GM12878 (cell line): Measurements from ENCODE around the gene PSTPIP2. TPM values are rescaled to one million over a fixed set of nuclear protein-coding genes. Genes with fewer than 3 reads are reported as not detected.

Experiments
- ATAC-seq: fragments of 200-7000 bp; cut with Tn5 transposase; 3 replicates; pipeline ENCODE4 v1.9.1; 2020; ENCODE audit warnings: mild to moderate bottlenecking, moderate library complexity
- BruUV-seq: library from RNA; stranded (reverse); fragments of 400-500 nt; replicated peaks from 2 replicates; lab custom pipeline; 2021; lab: Mats Ljungman, UMichigan
- CTCF ChIA-PET: fragments of 300-600 bp; sonication (Branson Sonifier 250); formaldehyde crosslinking; extraction: SDS; loops from one replicate; lab custom pipeline; 2021; ENCODE audit warnings: inconsistent platforms; lab: Yijun Ruan, JAX
- POLR2A ChIA-PET: fragments of 350-600 bp; formaldehyde crosslinking; extraction: SDS; loops from one replicate; lab custom pipeline; 2021; ENCODE audit warnings: inconsistent platforms; lab: Charles Lee
- RAD21 ChIA-PET: fragments of 300-600 bp; sonication (Branson Sonifier 250); formaldehyde crosslinking; loops from one replicate; lab custom pipeline; 2023; ENCODE audit warnings: antibody characterized with exemption; ENCODE audit not compliant: unreplicated experiment; lab: Charles Lee
- SMC1A ChIA-PET: fragments of 300-600 bp; sonication (Branson Sonifier 250); formaldehyde crosslinking; loops from one replicate; lab custom pipeline; 2023; ENCODE audit not compliant: unreplicated experiment, uncharacterized antibody; lab: Charles Lee
- DNase-seq: peaks from one replicate; pipeline ENCODE4 v3.0.0-alpha.2; 2011; ENCODE audit warnings: low read depth, low spot score
- FAIRE-seq: peaks from 3 replicates; lab custom pipeline; 2011; peaks lifted over from hg19 to GRCh38; lab: Jason Lieb, UNC
- H2AFZ ChIP-seq: 2 replicates; pipeline ENCODE4 v1.6.0; 2011; ENCODE audit warnings: low read depth, low read length, control low read depth; ENCODE audit not compliant: control insufficient read depth
- H3K27ac ChIP-seq: 2 replicates; pipeline ENCODE4 v1.5.1; 2011; ENCODE audit warnings: control low read depth; ENCODE audit not compliant: control insufficient read depth, insufficient read depth
- H3K27me3 ChIP-seq, 2 experiments: replicated peaks in 1 of 2; 2 replicates each; pipeline versions ENCODE4 v1.6.0 to v1.6.1; 2011; ENCODE audit warnings: low read length in 1 of 2; ENCODE audit not compliant: control insufficient read depth in 2 of 2, insufficient read depth in 2 of 2
- H3K36me3 ChIP-seq, 2 experiments: 2 replicates each; pipeline ENCODE4 v1.5.1; 2011; ENCODE audit warnings: low read length in 1 of 2; ENCODE audit not compliant: control insufficient read depth in 2 of 2, insufficient read depth in 2 of 2
- H3K4me1 ChIP-seq: 2 replicates; pipeline ENCODE4 v1.6.1; 2011; ENCODE audit warnings: mild to moderate bottlenecking, low read length, moderate library complexity, mixed read lengths; ENCODE audit not compliant: control insufficient read depth, insufficient read depth
- H3K4me2 ChIP-seq: 2 replicates; pipeline ENCODE4 v1.6.0; 2011; ENCODE audit warnings: control low read depth; ENCODE audit not compliant: control insufficient read depth, insufficient read depth
- H3K4me3 ChIP-seq: fragments of 200-600 bp; sonication (generic); 2 replicates; pipeline ENCODE4 v1.5.1; 2016
- H3K79me2 ChIP-seq: 2 replicates; pipeline ENCODE4 v1.6.0; 2011; ENCODE audit warnings: low read length; ENCODE audit not compliant: control insufficient read depth, insufficient read depth
- H3K9ac ChIP-seq: 2 replicates; pipeline ENCODE4 v1.8.0; 2011; ENCODE audit warnings: low read length, control low read depth, mixed read lengths; ENCODE audit not compliant: control insufficient read depth, insufficient read depth
- H3K9me3 ChIP-seq: replicated peaks from 3 replicates; pipeline ENCODE4 v1.5.1; 2011; ENCODE audit warnings: mild to moderate bottlenecking, low read length; ENCODE audit not compliant: control insufficient read depth, insufficient read depth
- H4K20me1 ChIP-seq: 2 replicates; pipeline ENCODE4 v1.6.0; 2011; ENCODE audit not compliant: control insufficient read depth, insufficient read depth
- ASH2L ChIP-seq: fragments of 300-600, 200-600 bp; sonication (generic); IDR thresholded peaks from 2 replicates; pipeline ENCODE4 v1.6.1; 2017; ENCODE audit warnings: low read depth, mild to moderate bottlenecking, borderline replicate concordance
- CBX5 ChIP-seq: sonication (generic); IDR thresholded peaks from 2 replicates; pipeline ENCODE4 v1.6.1; 2016; ENCODE audit warnings: low read depth, moderate library complexity, mild to moderate bottlenecking, inconsistent platforms
- CEBPZ ChIP-seq: fragments of 150-350 bp; IDR thresholded peaks from 2 replicates; pipeline ENCODE4 v1.6.1; 2016; ENCODE audit warnings: low read depth, low read length
- CHD1 ChIP-seq: IDR thresholded peaks from 2 replicates; pipeline ENCODE4 v1.6.1; 2012; ENCODE audit warnings: low read depth, low read length, improper control_type of control experiment
- CHD2 ChIP-seq: IDR thresholded peaks from 2 replicates; pipeline ENCODE4 v1.6.1; 2011; ENCODE audit warnings: low read depth, low read length, improper control_type of control experiment, borderline replicate concordance
- HSF1 ChIP-seq: fragments of 150-350 bp; IDR thresholded peaks from 2 replicates; pipeline ENCODE4 v1.6.1; 2014; ENCODE audit warnings: mild to moderate bottlenecking, low read depth, low read length
- NBN ChIP-seq: fragments of 450-650 bp; IDR thresholded peaks from 2 replicates; pipeline ENCODE4 v1.6.1; 2016
- PBX3 ChIP-seq: IDR thresholded peaks from 2 replicates; pipeline ENCODE4 v1.6.1; 2011; ENCODE audit warnings: mild to moderate bottlenecking, low read depth, low read length, moderate library complexity; ENCODE audit not compliant: insufficient replicate concordance
- POLR2AphosphoS2 ChIP-seq: IDR thresholded peaks from 2 replicates; pipeline ENCODE4 v1.6.1; 2011; ENCODE audit warnings: low read depth, mild to moderate bottlenecking, low read length, improper control_type of control experiment, moderate library complexity
- RELA ChIP-seq: fragments of 450-650 bp; IDR thresholded peaks from 2 replicates; pipeline ENCODE4 v1.8.0; 2014; ENCODE audit warnings: borderline replicate concordance; ENCODE audit not compliant: partially characterized antibody
- SMC3 ChIP-seq: IDR thresholded peaks from 2 replicates; pipeline ENCODE4 v1.6.1; 2011; ENCODE audit warnings: low read length, improper control_type of control experiment, borderline replicate concordance
- SPI1 ChIP-seq: IDR thresholded peaks from 2 replicates; pipeline ENCODE4 v1.6.1; 2011; ENCODE audit warnings: low read depth, mild to moderate bottlenecking, low read length, moderate library complexity, borderline replicate concordance; ENCODE audit not compliant: insufficient read depth
- SREBF1 ChIP-seq: IDR thresholded peaks from 2 replicates; pipeline ENCODE4 v1.6.1; 2012; ENCODE audit warnings: mild to moderate bottlenecking, low read length
- STAT1 ChIP-seq: fragments of 450-650 bp; conservative IDR thresholded peaks from 2 replicates; pipeline ENCODE4 v1.6.1; 2014; ENCODE audit warnings: antibody characterized with exemption, mild to moderate bottlenecking
- TCF3 ChIP-seq: IDR thresholded peaks from 2 replicates; pipeline ENCODE4 v1.6.1; 2012; ENCODE audit warnings: low read depth, mild to moderate bottlenecking, low read length, borderline replicate concordance; ENCODE audit not compliant: insufficient read depth
- WGBS: methylation state at CpG from one replicate; pipeline ENCODE4 v1.1.6; 2016; ENCODE audit warnings: low lambda C conversion rate; ENCODE audit not compliant: insufficient replicate concordance, insufficient coverage; ENCODE audit errors: missing lambda C conversion rate; 5-methylcytosine and 5-hydroxymethylcytosine counted together
- in situ Hi-C: fragments of 300-500 bp; cut with MboI; formaldehyde crosslinking; loops from 9 replicates; pipeline ENCODE4 v1.14.3; 2018; ENCODE audit warnings: mixed read lengths
- intact Hi-C: fragments of 100-400 bp; cut with micrococcal nuclease; formaldehyde crosslinking; loops from one replicate; pipeline ENCODE4 v1.14.2; 2022; ENCODE audit not compliant: unreplicated experiment
- polyA plus RNA-seq, 11 experiments: library from polyadenylated mRNA; depleted of rRNA in 4 of 11; unstranded in 6 of 11; stranded (reverse) in 5 of 11; fragments of >200 nt; fragmentation: Nextera tagmentation in 4 of 11; fragmentation: Illumina TruSeq in 1 of 11; extraction: Ambion mirVana in 4 of 11; extraction: Trizol in 1 of 11; gene quantifications; 1 replicate in 1 of 11; 2 replicates in 10 of 11; pipeline versions ENCODE4 v1.2.1 to v1.2.3, GENCODE V29; 2011 to 2016; ENCODE audit warnings: inconsistent platforms in 2 of 11, missing spikeins in 2 of 11, low read depth in 1 of 11
- total RNA-seq, 4 experiments: library from RNA; depleted of rRNA in 3 of 4; stranded (reverse); fragments of >200 nt in 3 of 4; fragmentation: Illumina TruSeq in 1 of 4; extraction: Trizol in 1 of 4; gene quantifications; 2 replicates each; pipeline versions ENCODE4 v1.2.1 to v1.2.3, GENCODE V29; 2013 to 2021

Gene PSTPIP2
- total and polyA plus RNA-seq, 10 of the 15 experiments (the other 5 are each of a cell fraction or from before 2014, with no cell fraction given), result 0.69 to 38.4 (median 24.7) TPM

GRCh38 chr18:45991788-45992187 is 80.3 kb downstream of the PSTPIP2 start:
- Histone ChIP-seq H3K9ac (no peak overlapping the region), H3K36me3 (no peaks in the 10 kb centered on the region), H4K20me1 (no peaks in the 10 kb centered on the region), H3K27ac (no peak overlapping the region), H3K4me2 (no peak overlapping the region), H3K4me1 (no peaks in the 10 kb centered on the region; the same call in 1 of the 2 replicates), H3K79me2 (no peaks in the 10 kb centered on the region), H3K27me3 (no peaks in the 10 kb centered on the region), H2AFZ (no peak overlapping the region), H3K4me3 (no peak overlapping the region), H3K9me3 (no peaks in the 10 kb centered on the region; the same call in 2 of the 3 replicates)
- BruUV-seq, result no TSS peak
- ATAC-seq, result no peak
- RAD21 ChIA-PET, result no interaction called here
- WGBS, result 33% methylated on average over 3 of the region's 3 CpGs
- POLR2A ChIA-PET, result no interaction called here
- TF ChIP-seq TCF3 (no peak), POLR2AphosphoS2 (no peak), RELA (no peak), CHD1 (no peak), PBX3 (no peak), STAT1 (no peak), HSF1 (no peak), CHD2 (no peak), NBN (no peak), SMC3 (no peak), CEBPZ (no peak), ASH2L (no peak), SREBF1 (no peak), CBX5 (no peak), SPI1 (no peak)
- CTCF ChIA-PET, result no interaction called here
- SMC1A ChIA-PET, result no interaction called here
- in situ Hi-C loops, result no loop called here
- no peak for FAIRE-seq
- no peak for DNase-seq
- intact Hi-C loops, result no loop called here
